ENCODE measurements around the gene DAP. TPM values are rescaled to one million over a fixed set of nuclear protein-coding genes. Genes with fewer than 3 reads are reported as not detected.
"Not testable (repeated sequence)": the region's sequence is repeated elsewhere in the genome, so short reads cannot be mapped to it uniquely, and the experiment has no call there.

Gene DAP
- total RNA-seq, 1 donor from 2014 or later = 79.8 TPM

DNA sequence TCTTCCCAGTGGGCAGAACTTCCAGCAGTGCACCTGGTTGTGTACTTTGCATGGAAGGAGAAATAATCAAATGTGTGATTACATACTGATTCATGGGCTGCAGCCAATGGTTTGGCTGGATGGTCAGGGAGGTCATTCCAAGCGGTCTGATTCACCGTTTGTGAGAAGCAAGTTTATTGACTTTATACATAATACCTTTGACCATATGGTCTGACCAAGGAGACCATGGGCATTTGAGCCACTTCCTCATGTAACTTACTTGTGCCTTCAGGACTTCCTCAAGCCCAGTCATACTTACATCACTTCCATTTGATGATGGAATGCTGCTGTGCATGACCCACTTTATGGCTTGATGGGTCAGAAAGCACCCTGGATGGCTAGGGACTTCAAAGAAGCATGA, 41.1 kb downstream of the DAP start:
- Mint-ChIP-seq H3K27me3 (ENCODE audit: low read depth) (no peaks in the 10 kb centered on the region), H3K27ac (no peak overlapping the region), H3K4me3 (no peak overlapping the region), H3K9me3 (peaks cover 7% of the 10 kb centered on the region), H3K4me1 (no peaks in the 10 kb centered on the region), H3K36me3 (peaks cover 42% of the 10 kb centered on the region)
- TF ChIP-seq, protein P1, sequence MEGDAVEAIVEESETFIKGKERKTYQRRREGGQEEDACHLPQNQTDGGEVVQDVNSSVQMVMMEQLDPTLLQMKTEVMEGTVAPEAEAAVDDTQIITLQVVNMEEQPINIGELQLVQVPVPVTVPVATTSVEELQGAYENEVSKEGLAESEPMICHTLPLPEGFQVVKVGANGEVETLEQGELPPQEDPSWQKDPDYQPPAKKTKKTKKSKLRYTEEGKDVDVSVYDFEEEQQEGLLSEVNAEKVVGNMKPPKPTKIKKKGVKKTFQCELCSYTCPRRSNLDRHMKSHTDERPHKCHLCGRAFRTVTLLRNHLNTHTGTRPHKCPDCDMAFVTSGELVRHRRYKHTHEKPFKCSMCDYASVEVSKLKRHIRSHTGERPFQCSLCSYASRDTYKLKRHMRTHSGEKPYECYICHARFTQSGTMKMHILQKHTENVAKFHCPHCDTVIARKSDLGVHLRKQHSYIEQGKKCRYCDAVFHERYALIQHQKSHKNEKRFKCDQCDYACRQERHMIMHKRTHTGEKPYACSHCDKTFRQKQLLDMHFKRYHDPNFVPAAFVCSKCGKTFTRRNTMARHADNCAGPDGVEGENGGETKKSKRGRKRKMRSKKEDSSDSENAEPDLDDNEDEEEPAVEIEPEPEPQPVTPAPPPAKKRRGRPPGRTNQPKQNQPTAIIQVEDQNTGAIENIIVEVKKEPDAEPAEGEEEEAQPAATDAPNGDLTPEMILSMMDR (IDR thresholded peaks at IDR 0.05; ENCODE audit: unreplicated experiment) = no peak
- DNase-seq (ENCODE audit: low spot score in 2 of 2, unreplicated experiment in 2 of 2) = no peak

DNA sequence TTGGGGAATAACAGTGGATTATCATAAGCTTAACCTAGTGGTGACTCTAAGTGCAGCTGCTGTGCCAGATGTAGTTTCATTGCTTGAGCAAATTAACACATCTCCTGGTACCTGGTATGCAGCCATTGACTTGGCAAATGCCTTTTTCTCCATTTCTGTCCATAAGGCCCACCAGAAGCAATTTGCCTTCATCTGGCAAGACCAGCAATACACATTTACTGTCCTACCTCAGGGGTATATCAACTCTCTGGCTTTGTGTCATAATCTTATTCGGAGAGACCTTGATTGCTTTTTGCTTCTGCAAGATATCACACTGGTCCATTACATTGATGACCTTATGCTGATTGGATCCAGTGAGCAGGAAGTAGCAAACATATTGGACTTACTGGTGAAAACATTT, 42.4 kb downstream of the DAP start:
- H3K27me3 Mint-ChIP-seq (ENCODE audit: low read depth); H3K27ac Mint-ChIP-seq; H3K9me3 Mint-ChIP-seq; H3K4me1 Mint-ChIP-seq; DNase-seq (ENCODE audit: low spot score in 2 of 2, unreplicated experiment in 2 of 2); H3K4me3 Mint-ChIP-seq: not testable (repeated sequence)
- H3K36me3 Mint-ChIP-seq = peaks cover 49% of the 10 kb centered on the region

DNA sequence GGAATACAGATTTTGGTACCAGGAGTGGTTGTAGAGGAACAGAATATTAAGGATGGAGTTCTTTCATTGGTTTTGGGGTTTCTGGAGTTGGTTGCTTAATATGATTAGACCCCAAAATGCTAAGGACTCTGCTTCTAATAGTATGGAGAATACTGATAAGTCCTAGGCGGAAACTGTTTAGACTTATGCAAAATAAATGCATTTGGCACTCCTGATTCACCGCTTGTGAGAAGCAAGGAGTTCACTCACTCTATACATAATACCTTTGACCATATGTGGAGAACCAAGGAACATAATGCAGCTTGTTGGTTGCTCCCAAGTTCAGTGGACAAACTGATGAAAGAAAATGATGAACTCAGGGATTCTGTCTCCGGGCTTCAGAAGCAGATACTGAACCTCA, 44.2 kb downstream of the DAP start:
- H3K9me3 Mint-ChIP-seq; H3K4me3 Mint-ChIP-seq; H3K4me1 Mint-ChIP-seq; H3K27me3 Mint-ChIP-seq (ENCODE audit: low read depth); H3K27ac Mint-ChIP-seq; DNase-seq (ENCODE audit: low spot score in 2 of 2, unreplicated experiment in 2 of 2): not testable (repeated sequence)
- peaks cover 60% of the 10 kb centered on the region for H3K36me3 Mint-ChIP-seq

DNA sequence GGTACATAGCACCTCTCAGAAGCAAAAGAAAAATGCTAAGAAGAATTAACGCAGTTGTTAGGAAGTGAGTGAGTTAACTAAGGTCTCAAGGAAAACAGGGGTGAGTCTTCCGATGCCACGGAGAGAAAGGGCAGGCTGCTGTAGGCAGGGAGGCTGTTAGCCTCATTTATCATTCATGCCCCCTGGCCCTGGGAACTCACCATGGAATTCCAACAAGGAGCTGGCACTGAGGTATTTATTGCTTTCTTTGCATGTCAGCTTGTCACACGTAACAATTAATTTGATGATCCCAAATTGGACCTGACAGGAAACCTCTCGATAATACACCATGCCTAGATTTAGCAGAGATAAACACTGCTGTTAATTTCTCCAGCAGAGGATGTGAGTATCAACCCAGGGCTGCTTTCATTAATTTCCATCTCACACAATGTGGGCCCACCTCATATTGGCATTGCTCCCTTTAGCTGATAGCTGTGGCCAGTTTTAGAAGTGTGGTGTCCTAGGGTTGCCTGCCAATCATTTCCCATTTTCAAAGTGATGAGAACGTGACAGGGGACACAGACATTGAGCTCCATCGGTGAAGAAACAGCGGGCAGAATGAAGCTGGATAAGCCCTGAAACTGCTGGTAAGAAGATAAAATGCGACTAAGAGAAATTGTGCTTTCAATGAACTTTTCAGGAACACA, 45.3 kb downstream of the DAP start:
- Mint-ChIP-seq H3K9me3 (peaks cover 4% of the 10 kb centered on the region), H3K4me1 (no peaks in the 10 kb centered on the region), H3K4me3 (no peak overlapping the region), H3K36me3 (peaks cover 53% of the 10 kb centered on the region), H3K27ac (no peak overlapping the region), H3K27me3 (ENCODE audit: low read depth) (no peaks in the 10 kb centered on the region)
- no peak for DNase-seq (ENCODE audit: low spot score in 2 of 2, unreplicated experiment in 2 of 2)
- TF ChIP-seq, protein P1 (IDR thresholded peaks at IDR 0.05; ENCODE audit: unreplicated experiment) = no peak

DNA sequence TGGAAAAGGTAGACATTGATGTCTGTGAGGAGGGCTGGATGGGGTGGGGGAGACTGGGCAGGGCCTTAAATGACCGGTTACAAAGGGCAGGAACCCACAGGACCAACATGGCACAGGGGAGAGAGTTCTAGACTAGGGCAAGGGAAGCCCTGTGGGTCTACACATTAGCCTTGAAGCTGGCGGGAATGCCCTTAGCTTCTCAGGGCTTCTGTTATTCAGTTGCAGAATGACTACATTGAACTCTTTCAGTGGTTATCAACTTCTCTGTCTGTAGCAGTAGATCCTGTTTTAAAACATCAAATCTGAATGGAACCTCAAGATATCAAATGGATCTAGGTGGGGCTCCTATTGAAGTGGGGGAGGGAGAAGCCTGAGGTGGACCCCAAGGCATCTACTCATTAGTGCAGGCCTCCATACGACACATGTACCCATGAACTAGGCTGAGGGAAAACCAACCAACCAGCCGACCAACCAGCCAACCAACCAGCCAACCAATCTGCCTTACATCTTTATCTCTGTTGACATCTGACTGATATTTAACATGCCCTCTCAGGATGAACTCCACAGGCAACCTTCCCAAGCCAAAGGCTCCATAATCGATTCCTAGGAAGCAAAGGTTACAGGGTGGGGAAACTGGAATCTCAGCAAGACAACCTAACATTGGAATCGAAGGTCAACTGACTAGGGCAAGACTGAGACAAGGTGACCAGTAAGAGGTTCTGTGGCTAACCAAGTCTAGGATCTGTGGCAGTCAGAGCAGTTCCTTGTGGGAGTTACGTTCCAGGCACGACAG, 48.3 kb downstream of the DAP start:
- Mint-ChIP-seq H3K4me3 (no peak overlapping the region), H3K9me3 (peaks cover 4% of the 10 kb centered on the region), H3K4me1 (no peaks in the 10 kb centered on the region), H3K36me3 (peaks cover 38% of the 10 kb centered on the region), H3K27me3 (ENCODE audit: low read depth) (no peaks in the 10 kb centered on the region), H3K27ac (no peak overlapping the region)
- TF ChIP-seq, protein P1 (IDR thresholded peaks at IDR 0.05; ENCODE audit: unreplicated experiment) = no peak
- no peak for DNase-seq (ENCODE audit: low spot score in 2 of 2, unreplicated experiment in 2 of 2)

DNA sequence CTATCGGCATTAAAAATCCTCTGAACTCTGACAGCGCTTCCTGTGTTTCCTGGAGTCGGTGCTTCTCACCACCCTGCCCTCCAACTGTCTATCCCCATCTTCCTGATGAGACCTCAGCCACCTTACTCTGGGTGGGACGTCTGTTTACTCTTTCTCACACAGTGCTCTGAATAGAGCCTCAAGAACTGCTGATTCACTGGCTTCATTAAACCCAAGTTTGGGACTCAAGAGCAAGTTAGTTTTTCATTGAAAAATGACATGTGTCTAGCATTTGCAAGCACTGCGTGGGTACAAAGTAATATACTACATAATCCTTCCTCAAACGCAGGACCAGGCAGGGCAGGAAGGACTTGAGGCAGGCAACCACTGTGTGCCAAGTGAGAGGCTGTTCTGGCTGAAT, 49.5 kb downstream of the DAP start:
- Mint-ChIP-seq H3K27me3 (ENCODE audit: low read depth) (no peaks in the 10 kb centered on the region), H3K27ac (no peak overlapping the region), H3K4me1 (no peaks in the 10 kb centered on the region), H3K36me3 (peaks cover 28% of the 10 kb centered on the region), H3K9me3 (peaks cover 4% of the 10 kb centered on the region), H3K4me3 (no peak overlapping the region)
- TF ChIP-seq, protein P1 (IDR thresholded peaks at IDR 0.05; ENCODE audit: unreplicated experiment) = no peak
- DNase-seq (ENCODE audit: low spot score in 2 of 2, unreplicated experiment in 2 of 2) = no peak
